Upper lobe of left lung (tissue), 6 donors: ENCODE measurements around the gene DLGAP4. TPM values are rescaled to one million over a fixed set of nuclear protein-coding genes. Genes with fewer than 3 reads are reported as not detected.

Source experiments
- ATAC-seq, 2 donors: fragments of 200-7000 bp; cut with Tn5 transposase; one replicate each; pipeline ENCODE4 v1.9.1; 2022; ENCODE audit warnings: mild to moderate bottlenecking in 2 of 2, moderate library complexity in 2 of 2; ENCODE audit not compliant: low FRiP score in 2 of 2
- DNase-seq, 2 donors: peaks; one replicate each; pipeline ENCODE4 v3.0.0-alpha.2; 2019 to 2020
- H3K27ac ChIP-seq, 4 donors: fragments of 200-600 bp; sonication (generic); one replicate each; pipeline ENCODE4 v1.5.1; 2016 to 2019
- H3K27me3 ChIP-seq, 4 donors: fragments of 200-600 bp; sonication (generic); one replicate each; pipeline ENCODE4 v1.5.1; 2017 to 2019
- H3K36me3 ChIP-seq, 4 donors: fragments of 200-600 bp; sonication (generic); one replicate each; pipeline ENCODE4 v1.5.1; 2016 to 2019
- H3K4me1 ChIP-seq, 4 donors: fragments of 200-600 bp; sonication (generic); one replicate each; pipeline ENCODE4 v1.5.1; 2018 to 2019
- H3K4me3 ChIP-seq, 4 donors: fragments of 200-600 bp; sonication (generic); one replicate each; pipeline ENCODE4 v1.5.1; 2017 to 2019; ENCODE audit warnings: mild to moderate bottlenecking in 2 of 4, moderate library complexity in 1 of 4
- H3K9me3 ChIP-seq, 4 donors: fragments of 200-600 bp; sonication (generic); one replicate each; pipeline ENCODE4 v1.5.1; 2018 to 2019
- EP300 ChIP-seq, 4 donors: sonication (generic); formaldehyde crosslinking; IDR thresholded peaks; one replicate each; pipeline ENCODE4 v1.5.1; 2017; ENCODE audit warnings: antibody characterized with exemption in 4 of 4, control low read depth in 2 of 4
- POLR2A ChIP-seq, 4 donors: fragments of 450-650 bp; IDR thresholded peaks; one replicate each; pipeline ENCODE4 v1.5.1; 2016 to 2017; ENCODE audit warnings: antibody characterized with exemption in 4 of 4, mild to moderate bottlenecking in 2 of 4
- POLR2AphosphoS5 ChIP-seq, 2 donors: sonication (generic); formaldehyde crosslinking; IDR thresholded peaks; one replicate each; pipeline ENCODE4 v1.5.1; 2017; ENCODE audit warnings: antibody characterized with exemption in 2 of 2
- WGBS, 2 donors: methylation state at CpG; one replicate each; pipeline ENCODE4 v1.1.5; 2017 to 2018; 5-methylcytosine and 5-hydroxymethylcytosine counted together
- small RNA-seq, 4 donors: library from RNA; depleted of rRNA; stranded (forward); fragments of <200 nt; gene quantifications; one replicate each; pipeline ENCODE3, GENCODE V24; 2016
- total RNA-seq, 6 donors: library from RNA; depleted of rRNA in 4 of 6; stranded (reverse); fragments of >200 nt in 4 of 6; gene quantifications; one replicate each; pipeline versions ENCODE4 v1.1.0 to v1.2.1, GENCODE V29; 2016 to 2021
- TF ChIP-seq, protein P1 (sequence below), 6 experiments: fragments of 450-650 bp in 4 of 6; fragments of 200-600 bp in 2 of 6; sonication (generic) in 2 of 6; IDR thresholded peaks; one replicate each; pipeline ENCODE4 v1.5.1; 2016 to 2019; ENCODE audit warnings: antibody characterized with exemption in 6 of 6
- donor health status: DM: no; HTN: no; CAD: no; lungs with moderate emphysema.
- donor health status: DM: no; HTN: yes; CAD: no; lungs with severe emphysema.

Gene DLGAP4
- total RNA-seq, 6 donors from 2014 or later = 31.5 to 92.0 (median 49.9) TPM

DNA sequence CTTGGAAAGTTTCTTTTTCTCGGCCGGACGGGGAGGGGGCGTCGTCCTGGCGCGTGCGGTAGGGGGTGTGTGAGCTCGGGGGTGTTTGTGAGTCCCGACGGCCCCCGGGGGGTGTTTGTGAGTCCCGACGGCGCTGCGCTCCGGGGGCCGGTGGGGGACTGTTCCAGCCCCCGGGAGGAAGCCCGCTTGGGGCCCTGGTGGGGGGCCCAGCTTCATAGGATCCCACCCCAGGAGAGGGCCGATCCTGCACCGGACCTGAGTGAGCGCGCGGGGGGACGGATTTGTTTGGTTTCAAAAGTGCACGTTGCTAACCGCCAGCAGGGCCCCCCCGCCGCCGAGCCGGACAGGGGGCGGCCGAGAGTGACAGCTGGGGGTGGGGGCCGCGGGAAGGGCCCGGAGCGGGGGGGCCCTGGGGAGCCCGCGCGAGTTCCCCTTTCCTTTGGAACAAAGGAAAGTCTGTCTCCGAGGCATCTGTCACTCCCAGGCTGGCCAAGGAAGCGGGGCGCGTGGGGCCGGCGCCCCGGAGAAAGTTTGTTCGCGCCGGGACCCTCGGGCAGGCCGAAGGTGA lies 267.7 kb downstream of the DLGAP4 start:
- peaks cover 0 to 3% (median 1%) of the 10 kb centered on the region in 4 donors for H3K36me3 ChIP-seq
- peaks cover 19 to 37% (median 23%) of the 10 kb centered on the region in 4 donors for H3K4me1 ChIP-seq
- TF ChIP-seq, protein P1, sequence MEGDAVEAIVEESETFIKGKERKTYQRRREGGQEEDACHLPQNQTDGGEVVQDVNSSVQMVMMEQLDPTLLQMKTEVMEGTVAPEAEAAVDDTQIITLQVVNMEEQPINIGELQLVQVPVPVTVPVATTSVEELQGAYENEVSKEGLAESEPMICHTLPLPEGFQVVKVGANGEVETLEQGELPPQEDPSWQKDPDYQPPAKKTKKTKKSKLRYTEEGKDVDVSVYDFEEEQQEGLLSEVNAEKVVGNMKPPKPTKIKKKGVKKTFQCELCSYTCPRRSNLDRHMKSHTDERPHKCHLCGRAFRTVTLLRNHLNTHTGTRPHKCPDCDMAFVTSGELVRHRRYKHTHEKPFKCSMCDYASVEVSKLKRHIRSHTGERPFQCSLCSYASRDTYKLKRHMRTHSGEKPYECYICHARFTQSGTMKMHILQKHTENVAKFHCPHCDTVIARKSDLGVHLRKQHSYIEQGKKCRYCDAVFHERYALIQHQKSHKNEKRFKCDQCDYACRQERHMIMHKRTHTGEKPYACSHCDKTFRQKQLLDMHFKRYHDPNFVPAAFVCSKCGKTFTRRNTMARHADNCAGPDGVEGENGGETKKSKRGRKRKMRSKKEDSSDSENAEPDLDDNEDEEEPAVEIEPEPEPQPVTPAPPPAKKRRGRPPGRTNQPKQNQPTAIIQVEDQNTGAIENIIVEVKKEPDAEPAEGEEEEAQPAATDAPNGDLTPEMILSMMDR (IDR thresholded peaks at IDR 0.05) = no peak
- peak in 1 of 4 donors; percentile 1 for TF ChIP-seq POLR2A (IDR thresholded peaks at IDR 0.05)
- ATAC-seq = peak in 1 of 2 donors; percentile 58
- DNase-seq = peak; percentile 51 to 91
- no peaks in the 10 kb centered on the region for H3K27me3 ChIP-seq
- peak overlapping the region; percentile 61 to 90 (median 80) for H3K4me3 ChIP-seq
- WGBS, 2 donors = 0% methylated on average over 2 of the region's 53 CpGs; no CpG with 5 or more reads in 1 of the 2 donors
- H3K9me3 ChIP-seq = no peaks in the 10 kb centered on the region
- peak overlapping the region; percentile 88 to 93 (median 90) for H3K27ac ChIP-seq

DNA sequence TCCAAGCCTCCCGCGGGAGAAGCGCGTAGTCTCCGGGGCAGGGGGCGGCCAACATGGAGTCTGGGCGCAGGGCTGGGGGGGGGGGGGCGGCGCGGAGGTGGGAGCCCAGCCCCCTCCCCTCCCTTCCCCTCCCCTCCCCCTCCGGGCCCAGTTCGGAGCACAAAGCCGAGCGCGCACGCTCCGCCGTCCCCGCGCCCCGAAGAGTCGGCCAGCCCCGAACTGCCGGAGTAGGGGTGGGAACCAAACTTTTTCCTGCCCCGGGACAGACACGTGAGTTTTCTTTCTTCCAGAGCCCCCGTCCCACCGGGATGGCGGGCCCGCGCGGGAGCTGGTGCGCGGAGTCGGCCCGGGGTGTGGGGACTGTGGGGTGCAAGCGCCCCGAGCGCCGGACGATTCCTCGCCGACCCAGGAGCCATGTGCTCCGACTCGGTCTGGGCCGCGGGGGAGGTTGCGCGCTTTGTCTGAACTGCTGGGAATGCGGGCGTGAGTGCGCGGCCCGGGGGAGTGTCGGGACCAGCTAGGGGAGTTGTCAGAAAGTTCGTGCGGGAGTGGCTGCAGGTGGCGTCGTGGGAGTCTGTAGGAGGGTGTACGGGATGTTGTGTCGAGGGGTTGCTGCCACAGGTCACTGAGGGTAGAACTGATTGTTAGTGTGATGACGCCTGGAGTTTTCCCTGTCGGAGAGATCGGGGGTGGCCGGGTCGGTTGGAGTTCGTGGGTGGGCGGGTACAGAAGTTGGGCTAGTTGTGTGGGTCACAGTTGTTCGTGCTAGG lies 268.4 kb downstream of the DLGAP4 start:
- Histone ChIP-seq H3K9me3 (no peaks in the 10 kb centered on the region), H3K36me3 (peaks cover 0 to 9% (median 7%) of the 10 kb centered on the region in 4 donors), H3K4me1 (peaks cover 19 to 37% (median 23%) of the 10 kb centered on the region in 4 donors), H3K27me3 (no peaks in the 10 kb centered on the region), H3K4me3 (peak overlapping the region; percentile 61 to 90 (median 80)), H3K27ac (peak overlapping the region; percentile 88 to 93 (median 90))
- DNase-seq (peak; percentile 49 to 91), ATAC-seq (peak; percentile 24 to 58)
- 0 to 1% methylated on average over 21 to 54 of the region's 69 CpGs for WGBS, 2 donors
- TF ChIP-seq POLR2AphosphoS5 (IDR thresholded peaks at IDR 0.05) = peak in 1 of 2 donors; percentile 21
- TF ChIP-seq POLR2A (IDR thresholded peaks at IDR 0.05) = peak in 1 of 4 donors; percentile 59
- no peak for TF ChIP-seq EP300 (IDR thresholded peaks at IDR 0.05)
- TF ChIP-seq, protein P1 (IDR thresholded peaks at IDR 0.05) = peak in 1 of 6 experiments; percentile 21

DNA sequence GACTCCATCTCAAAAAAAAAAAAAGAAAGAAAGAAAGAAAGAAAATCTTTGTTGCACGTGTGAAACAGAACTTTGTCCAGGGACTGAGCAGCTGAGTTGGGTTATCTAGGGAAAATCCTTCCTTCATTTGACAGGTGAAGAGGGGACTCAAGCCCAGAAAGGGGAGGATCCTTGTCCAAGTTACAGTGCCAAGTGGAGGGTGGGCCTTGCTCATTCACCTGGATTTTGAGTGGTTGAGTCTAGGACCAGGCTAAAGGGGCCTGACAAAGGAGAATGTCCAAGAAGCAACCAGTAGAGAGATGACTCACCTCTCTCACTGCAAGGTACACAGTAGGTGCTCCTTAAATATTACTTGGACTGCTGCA lies 269.9 kb downstream of the DLGAP4 start:
- ATAC-seq (no peak), DNase-seq (no peak)
- H3K36me3 ChIP-seq = peaks cover 0 to 21% (median 19%) of the 10 kb centered on the region in 4 donors
- H3K4me3 ChIP-seq = no peak overlapping the region
- peak overlapping the region in 2 of 4 donors; percentile 90 to 91 for H3K27ac ChIP-seq
- WGBS, 2 donors = 40 to 53% methylated on average over 1 of the region's 1 CpG
- TF ChIP-seq POLR2AphosphoS5 (IDR thresholded peaks at IDR 0.05) (no peak), POLR2A (IDR thresholded peaks at IDR 0.05) (no peak), EP300 (IDR thresholded peaks at IDR 0.05) (no peak)
- TF ChIP-seq, protein P1 (IDR thresholded peaks at IDR 0.05) = no peak
- H3K9me3 ChIP-seq = no peaks in the 10 kb centered on the region
- peaks cover 19 to 37% (median 23%) of the 10 kb centered on the region in 4 donors for H3K4me1 ChIP-seq
- H3K27me3 ChIP-seq = no peaks in the 10 kb centered on the region

Small RNA genes within 50 kb of the gene (small RNA-seq; reads per million reads assigned to genes)
- 0 reads per million in 4 donors for gene RF00017

Other genes starting within 250 kb of the DLGAP4 start
- 100 to 1,000 TPM in 1 of 6 donors, 10 to 100 TPM in 5; 56.6 to 104 (median 79.2) TPM for gene EPB41L1, start 151.6 kb upstream of the DLGAP4 start, total RNA-seq
- gene AAR2, start 69.9 kb upstream of the DLGAP4 start, total RNA-seq = 10 to 100 TPM; 19.9 to 42.0 (median 25.3) TPM
- gene MYL9, start 235.2 kb downstream of the DLGAP4 start, total RNA-seq = 100 to 1,000 TPM in 5 of 6 donors, 10 to 100 TPM in 1; 79.6 to 425 (median 169) TPM